Psoas muscle (tissue), 8 donors: ENCODE data around the gene ARHGEF5. TPM values are rescaled to one million over a fixed set of nuclear protein-coding genes. Genes with fewer than 3 reads are reported as not detected.

Experiments
- ATAC-seq, 4 donors: fragments of 200-7000 bp; cut with Tn5 transposase; one replicate each; pipeline ENCODE4 v1.9.1; 2020; ENCODE audit warnings: moderate library complexity in 3 of 4, mild to moderate bottlenecking in 2 of 4
- DNase-seq, 2 donors: peaks; one replicate each; pipeline ENCODE4 v3.0.0-alpha.2; 2020
- H3K27ac ChIP-seq: fragments of 200-600 bp; one replicate; pipeline ENCODE4 v1.8.0; 2022
- H3K27me3 ChIP-seq, 3 donors: fragments of 200-600 bp in 1 of 3; one replicate each; pipeline versions ENCODE4 v1.6.1 to v1.8.0; 2013 to 2022; ENCODE audit warnings: low read length in 2 of 3, mild to moderate bottlenecking in 2 of 3, moderate library complexity in 1 of 3; ENCODE audit not compliant: insufficient read depth in 3 of 3
- H3K36me3 ChIP-seq, 2 donors: fragments of 200-600 bp in 1 of 2; one replicate each; pipeline versions ENCODE4 v1.6.1 to v1.8.0; 2013 to 2022; ENCODE audit warnings: low read depth in 1 of 2, mild to moderate bottlenecking in 1 of 2, moderate library complexity in 1 of 2; ENCODE audit not compliant: insufficient read depth in 1 of 2
- H3K4me1 ChIP-seq: fragments of 200-600 bp; one replicate; pipeline ENCODE4 v1.8.0; 2022
- H3K4me3 ChIP-seq: fragments of 200-600 bp; one replicate; pipeline ENCODE4 v1.8.0; 2022; ENCODE audit warnings: mild to moderate bottlenecking
- H3K9me3 ChIP-seq: fragments of 200-600 bp; one replicate; pipeline ENCODE4 v1.8.0; 2022
- WGBS, 3 donors: extraction: QIAGEN DNeasy Blood & Tissue Kit; methylation state at CpG; one replicate each; pipeline versions ENCODE4 v1.1.6 to v1.1.7; 2013; 5-methylcytosine and 5-hydroxymethylcytosine counted together
- intact Hi-C, 2 donors: fragments of 100-400 bp; cut with DNase I; formaldehyde crosslinking; loops; one replicate each; pipeline versions ENCODE4 v1.11.0 to v1.14.2; 2022
- polyA plus RNA-seq, 3 donors: library from polyadenylated mRNA; stranded (reverse); fragments of 200-250 nt; gene quantifications; one replicate each; pipeline ENCODE4 v1.2.3, GENCODE V29; 2013
- total RNA-seq, 4 donors: library from RNA; stranded (reverse); fragmentation: NEBNext Ultra II Directional in 2 of 4; extraction: Animal tissue kit (Norgen Biotek cat#: 25700) in 2 of 4; gene quantifications; one replicate each; pipeline versions ENCODE4 v1.2.1 to v1.2.4, GENCODE V29; 2021 to 2023
- TF ChIP-seq, protein P1 (sequence below): fragments of 200-600 bp; IDR thresholded peaks from one replicate; pipeline ENCODE4 v1.8.0; 2022; ENCODE audit warnings: antibody characterized with exemption
- donor health status: healthy with polysubstance abuse.
- donor health status: DM: no; HTN: no; CAD: no; lungs with moderate emphysema.
- donor health status: Bipolar disorder and iron deficiency.
- donor health status: healthy.
- donor health status: DM: yes; HTN: yes; CAD: no.
- donor health status: DM: no; HTN: no; CAD: no.
- donor health status: DM: no; HTN: no; CAD: no.
- donor health status: DM: yes; HTN: yes; CAD: no.

Gene ARHGEF5
- total and polyA plus RNA-seq, 7 donors = 0.06 to 0.69 (median 0.28) TPM

DNA sequence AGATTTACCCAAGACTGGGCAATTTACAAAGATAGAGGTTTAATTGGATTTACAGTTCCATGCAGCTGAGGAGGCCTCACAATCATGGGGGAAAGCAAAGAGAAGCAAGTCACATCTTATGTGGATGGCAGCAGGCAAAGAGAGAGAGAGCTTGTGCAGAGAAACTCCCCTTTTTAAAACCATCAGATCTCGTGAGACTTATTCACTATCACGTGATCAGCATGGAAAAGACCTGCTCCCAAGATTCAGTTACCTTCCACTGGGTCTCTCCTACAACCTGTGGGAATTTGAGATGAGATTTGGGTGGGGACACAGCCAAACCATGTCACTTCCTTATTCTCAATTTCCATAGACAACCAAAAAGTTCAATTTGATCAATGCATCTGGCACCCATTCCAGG lies 73.2 kb downstream of the ARHGEF5 start:
- Histone ChIP-seq H3K4me3 (no peak overlapping the region), H3K36me3 (no peaks in the 10 kb centered on the region), H3K4me1 (no peaks in the 10 kb centered on the region), H3K9me3 (no peaks in the 10 kb centered on the region), H3K27ac (no peak overlapping the region), H3K27me3 (no peaks in the 10 kb centered on the region)
- TF ChIP-seq, protein P1, sequence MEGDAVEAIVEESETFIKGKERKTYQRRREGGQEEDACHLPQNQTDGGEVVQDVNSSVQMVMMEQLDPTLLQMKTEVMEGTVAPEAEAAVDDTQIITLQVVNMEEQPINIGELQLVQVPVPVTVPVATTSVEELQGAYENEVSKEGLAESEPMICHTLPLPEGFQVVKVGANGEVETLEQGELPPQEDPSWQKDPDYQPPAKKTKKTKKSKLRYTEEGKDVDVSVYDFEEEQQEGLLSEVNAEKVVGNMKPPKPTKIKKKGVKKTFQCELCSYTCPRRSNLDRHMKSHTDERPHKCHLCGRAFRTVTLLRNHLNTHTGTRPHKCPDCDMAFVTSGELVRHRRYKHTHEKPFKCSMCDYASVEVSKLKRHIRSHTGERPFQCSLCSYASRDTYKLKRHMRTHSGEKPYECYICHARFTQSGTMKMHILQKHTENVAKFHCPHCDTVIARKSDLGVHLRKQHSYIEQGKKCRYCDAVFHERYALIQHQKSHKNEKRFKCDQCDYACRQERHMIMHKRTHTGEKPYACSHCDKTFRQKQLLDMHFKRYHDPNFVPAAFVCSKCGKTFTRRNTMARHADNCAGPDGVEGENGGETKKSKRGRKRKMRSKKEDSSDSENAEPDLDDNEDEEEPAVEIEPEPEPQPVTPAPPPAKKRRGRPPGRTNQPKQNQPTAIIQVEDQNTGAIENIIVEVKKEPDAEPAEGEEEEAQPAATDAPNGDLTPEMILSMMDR = no peak
- no peak for DNase-seq
- no peak for ATAC-seq
- 65 to 69% (median 66%) methylated on average over 2 of the region's 2 CpGs for WGBS, 3 donors
- intact Hi-C loops = no loop called here

Other genes starting within 250 kb of the ARHGEF5 start
- not detected for gene OR2A2, start 245.8 kb upstream of the ARHGEF5 start, total RNA-seq
- not detected for gene OR2A2, start 245.8 kb upstream of the ARHGEF5 start, polyA plus RNA-seq
- gene OR2A14, start 232.2 kb upstream of the ARHGEF5 start, total RNA-seq = not detected
- not detected for gene OR2A14, start 232.2 kb upstream of the ARHGEF5 start, polyA plus RNA-seq
- under 1 TPM in 1 of 4 donors, not detected in 3; 0.15 TPM for gene CTAGE4, start 171.9 kb upstream of the ARHGEF5 start, total RNA-seq
- gene CTAGE4, start 171.9 kb upstream of the ARHGEF5 start, polyA plus RNA-seq = under 1 TPM in 2 of 3 donors, not detected in 1; 0.03 TPM
- under 1 TPM; 0.15 to 0.34 (median 0.19) TPM for gene ARHGEF35, start 159.6 kb upstream of the ARHGEF5 start, total RNA-seq
- under 1 TPM; 0.13 to 0.18 (median 0.13) TPM for gene ARHGEF35, start 159.6 kb upstream of the ARHGEF5 start, polyA plus RNA-seq
- not detected for gene OR2A42, start 115.8 kb upstream of the ARHGEF5 start, total RNA-seq
- gene OR2A42, start 115.8 kb upstream of the ARHGEF5 start, polyA plus RNA-seq = under 1 TPM in 2 of 3 donors, not detected in 1; 0.01 to 0.03 TPM
- under 1 TPM in 1 of 4 donors, not detected in 3; 0.34 TPM for gene OR2A7, start 90.6 kb upstream of the ARHGEF5 start, total RNA-seq
- gene OR2A7, start 90.6 kb upstream of the ARHGEF5 start, polyA plus RNA-seq = under 1 TPM in 2 of 3 donors, not detected in 1; 0.06 to 0.07 TPM
- under 1 TPM in 1 of 4 donors, not detected in 3; 0.15 TPM for gene CTAGE8, start 86.1 kb upstream of the ARHGEF5 start, total RNA-seq
- under 1 TPM in 2 of 3 donors, not detected in 1; 0.03 to 0.04 TPM for gene CTAGE8, start 86.1 kb upstream of the ARHGEF5 start, polyA plus RNA-seq
- gene OR2A1, start 43.0 kb upstream of the ARHGEF5 start, total RNA-seq = not detected
- gene OR2A1, start 43.0 kb upstream of the ARHGEF5 start, polyA plus RNA-seq = under 1 TPM in 2 of 3 donors, not detected in 1; 0.01 to 0.03 TPM
- not detected for gene NOBOX, start 48.3 kb downstream of the ARHGEF5 start, total RNA-seq
- not detected for gene NOBOX, start 48.3 kb downstream of the ARHGEF5 start, polyA plus RNA-seq